K562 (cell line): ENCODE results near the gene MAN2A1. TPM values are rescaled to one million over a fixed set of nuclear protein-coding genes. Genes with fewer than 3 reads are reported as not detected.
A peak's percentile ranks its signal among the peaks of the same experiment; 100 is the strongest.

Source experiments
- ATAC-seq: fragments of 200-7000 bp; cut with Tn5 transposase; 3 replicates; pipeline ENCODE4 v1.9.1; 2020; ENCODE audit warnings: moderate library complexity
- BruUV-seq: library from RNA; stranded (reverse); fragments of 400-500 nt; replicated peaks from 2 replicates; lab custom pipeline; 2021; lab: Mats Ljungman, UMichigan
- CTCF ChIA-PET: fragments of 300-600 bp; formaldehyde crosslinking; extraction: SDS; loops from one replicate; lab custom pipeline; 2021; ENCODE audit warnings: low intra/inter-chr PET ratio; lab: Yijun Ruan, JAX
- POLR2A ChIA-PET: fragments of 300-600, 350-650 bp; sonication (Branson Sonifier 250); formaldehyde crosslinking; extraction: SDS; loops from one replicate; lab custom pipeline; 2021; ENCODE audit warnings: antibody characterized with exemption, inconsistent platforms; lab: Yijun Ruan, JAX
- DNase-seq, 4 experiments: peaks; one replicate each; pipeline versions ENCODE4 v3.0.0 to v3.0.0-alpha.2; 2011 to 2018; ENCODE audit warnings: low spot score in 3 of 4, mixed read lengths in 3 of 4; ENCODE audit errors: extremely low read depth in 1 of 4
- FAIRE-seq: peaks from 2 replicates; lab custom pipeline; 2011; peaks lifted over from hg19 to GRCh38; lab: Jason Lieb, UNC
- H2AFZ ChIP-seq: 2 replicates; pipeline ENCODE4 v1.6.0; 2011; ENCODE audit warnings: low read depth, low read length, control low read depth, inconsistent platforms
- H3K27ac ChIP-seq: fragments of 200-600 bp; 3 replicates; pipeline ENCODE4 v1.8.0; 2011; ENCODE audit warnings: low read depth, mild to moderate bottlenecking, control low read depth, inconsistent platforms, low read length, moderate library complexity, mixed read lengths; ENCODE audit errors: extremely low read depth
- H3K27me3 ChIP-seq, 2 experiments: fragments of 300-600 bp in 1 of 2; 2 replicates in 1 of 2; 3 replicates in 1 of 2; pipeline versions ENCODE4 v1.6.0 to v1.8.0; 2011; ENCODE audit warnings: inconsistent platforms in 2 of 2, low read length in 2 of 2, mild to moderate bottlenecking in 1 of 2, mixed read lengths in 1 of 2, moderate library complexity in 1 of 2; ENCODE audit not compliant: control insufficient read depth in 2 of 2, insufficient read depth in 2 of 2
- H3K36me3 ChIP-seq: fragments of 300-600 bp; 3 replicates; pipeline ENCODE4 v1.8.0; 2011; ENCODE audit warnings: mild to moderate bottlenecking, low read length, inconsistent platforms; ENCODE audit not compliant: control insufficient read depth, insufficient read depth
- H3K4me1 ChIP-seq, 2 experiments: fragments of 200-600 bp in 1 of 2; replicated peaks in 1 of 2; 2 replicates in 1 of 2; 3 replicates in 1 of 2; pipeline versions ENCODE4 v1.5.1 to v1.8.0; 2011; ENCODE audit warnings: inconsistent platforms in 2 of 2, low read length in 2 of 2, mild to moderate bottlenecking in 1 of 2, mixed read lengths in 1 of 2, moderate library complexity in 1 of 2; ENCODE audit not compliant: control insufficient read depth in 2 of 2, insufficient read depth in 2 of 2
- H3K4me2 ChIP-seq: 2 replicates; pipeline ENCODE4 v1.6.1; 2011; ENCODE audit warnings: low read length, control low read depth, inconsistent platforms, mixed read lengths; ENCODE audit not compliant: insufficient read depth
- H3K4me3 ChIP-seq: fragments of 200-600 bp; sonication (generic), shearing (Covaris generic); 2 replicates; pipeline ENCODE4 v1.5.1; 2016; ENCODE audit warnings: control low read depth, inconsistent platforms
- H3K79me2 ChIP-seq: fragments of 200-600 bp; 3 replicates; pipeline ENCODE4 v1.8.0; 2011; ENCODE audit warnings: low read length, inconsistent platforms; ENCODE audit not compliant: control insufficient read depth, insufficient read depth
- H3K9ac ChIP-seq, 2 experiments: 2 replicates each; pipeline versions ENCODE4 v1.6.0 to v1.6.1; 2011; ENCODE audit warnings: low read depth in 2 of 2, low read length in 2 of 2, control low read depth in 1 of 2, inconsistent platforms in 1 of 2, mild to moderate bottlenecking in 1 of 2, mixed read lengths in 1 of 2; ENCODE audit not compliant: insufficient read depth in 1 of 2
- H3K9me1 ChIP-seq: one replicate; pipeline ENCODE4 v1.6.0; 2011; ENCODE audit warnings: inconsistent platforms, mild to moderate bottlenecking, low read length, moderate library complexity; ENCODE audit not compliant: control insufficient read depth, insufficient read depth
- H3K9me3 ChIP-seq: replicated peaks from 2 replicates; pipeline ENCODE4 v1.5.1; 2011; ENCODE audit warnings: low read depth, low read length, inconsistent platforms; ENCODE audit not compliant: control insufficient read depth, insufficient read depth
- H4K20me1 ChIP-seq: replicated peaks from 2 replicates; pipeline ENCODE4 v1.6.1; 2011; ENCODE audit warnings: low read length, inconsistent platforms, mixed read lengths; ENCODE audit not compliant: control insufficient read depth, insufficient read depth
- E2F6 ChIP-seq, 2 experiments: IDR thresholded peaks; 2 replicates each; pipeline ENCODE4 v1.6.1; 2011; ENCODE audit warnings: borderline replicate concordance in 1 of 2, control low read depth in 1 of 2, low read depth in 1 of 2, low read length in 1 of 2, mild to moderate bottlenecking in 1 of 2, mixed read lengths in 1 of 2, moderate library complexity in 1 of 2; ENCODE audit not compliant: insufficient read depth in 1 of 2, insufficient read length in 1 of 2, poor library complexity in 1 of 2, severe bottlenecking in 1 of 2; ENCODE audit errors: extremely low read depth in 1 of 2
- FOXM1 ChIP-seq, 2 experiments: fragments of 450-650 bp in 1 of 2; sonication (generic) in 1 of 2; formaldehyde crosslinking in 1 of 2; IDR thresholded peaks; 2 replicates each; pipeline versions ENCODE4 v1.6.1 to v1.9.0; 2017 to 2022; ENCODE audit warnings: low read depth in 2 of 2, mild to moderate bottlenecking in 2 of 2, missing genetic modification reagents in 1 of 2, moderate library complexity in 1 of 2
- GABPB1 ChIP-seq: sonication (generic); formaldehyde crosslinking; IDR thresholded peaks from 2 replicates; pipeline ENCODE4 v1.8.0; 2022; ENCODE audit warnings: mild to moderate bottlenecking, missing genetic modification reagents
- MCM3 ChIP-seq: fragments of 450-650 bp; IDR thresholded peaks from 2 replicates; pipeline ENCODE4 v1.6.1; 2016
- MXI1 ChIP-seq: IDR thresholded peaks from 2 replicates; pipeline ENCODE4 v1.6.1; 2011; ENCODE audit warnings: low read depth, mild to moderate bottlenecking, improper control_type of control experiment, low read length
- NFIC ChIP-seq: fragments of 450-650 bp; IDR thresholded peaks from 2 replicates; pipeline ENCODE4 v1.6.1; 2017; ENCODE audit warnings: mild to moderate bottlenecking, inconsistent platforms
- NFXL1 ChIP-seq: fragments of 450-650 bp; formaldehyde crosslinking; IDR thresholded peaks from 2 replicates; pipeline ENCODE4 v1.4.0; 2021; ENCODE audit warnings: mild to moderate bottlenecking
- PURB ChIP-seq: sonication (generic); formaldehyde crosslinking; IDR thresholded peaks from 2 replicates; pipeline ENCODE4 v1.9.0; 2021; ENCODE audit warnings: low read depth, mild to moderate bottlenecking, missing genetic modification reagents
- SMARCE1 ChIP-seq: fragments of 450-650 bp; IDR thresholded peaks from 2 replicates; pipeline ENCODE4 v1.7.1; 2016; ENCODE audit warnings: mild to moderate bottlenecking
- TRIM24 ChIP-seq, 2 experiments: fragments of 450-650 bp; IDR thresholded peaks; 2 replicates each; pipeline ENCODE4 v1.6.1; 2016
- ZKSCAN3 ChIP-seq: fragments of 250-450 bp; sonication (Bioruptor Pico); IDR thresholded peaks from 2 replicates; pipeline ENCODE4 v1.4.0; 2020
- ZNF316 ChIP-seq: fragments of 450-650 bp; IDR thresholded peaks from 2 replicates; pipeline ENCODE4 v1.6.1; 2016
- WGBS: fragments of 100-300 bp; shearing (Covaris generic); methylation state at CpG from one replicate; pipeline ENCODE4 v1.1.6; 2016; ENCODE audit warnings: low coverage, mixed read lengths; ENCODE audit not compliant: insufficient coverage; ENCODE audit errors: missing lambda C conversion rate; 5-methylcytosine and 5-hydroxymethylcytosine counted together
- in situ Hi-C: fragments of 300-500 bp; cut with MboI; formaldehyde crosslinking; loops from 4 replicates; pipeline ENCODE4 v1.15.0; 2018; ENCODE audit warnings: inconsistent platforms, mixed read lengths
- intact Hi-C: fragments of 100-400 bp; cut with micrococcal nuclease; formaldehyde crosslinking; loops from 2 replicates; pipeline ENCODE4 v1.14.2; 2022
- polyA plus RNA-seq, 8 experiments: library from polyadenylated mRNA; depleted of rRNA in 4 of 8; stranded (reverse) in 5 of 8; unstranded in 3 of 8; fragments of >200 nt; fragmentation: Nextera tagmentation in 2 of 8; fragmentation: Illumina TruSeq in 1 of 8; extraction: Ambion mirVana in 2 of 8; extraction: Trizol in 1 of 8; gene quantifications; 2 replicates each; pipeline versions ENCODE4 v1.2.1 to v1.2.3, GENCODE V29; 2011 to 2014; ENCODE audit warnings: inconsistent platforms in 1 of 8, missing spikeins in 1 of 8
- total RNA-seq, 7 experiments: library from RNA; depleted of rRNA in 6 of 7; stranded (reverse); fragments of >200 nt in 6 of 7; fragmentation: Illumina TruSeq in 2 of 7; extraction: Trizol in 2 of 7; gene quantifications; 2 replicates each; pipeline versions ENCODE4 v1.2.1 to v1.2.3, GENCODE V29; 2011 to 2021; ENCODE audit warnings: low replicate concordance in 1 of 7
- TF ChIP-seq, protein P1 (sequence below), 2 experiments: fragments of 450-650 bp; formaldehyde crosslinking in 1 of 2; IDR thresholded peaks; 2 replicates each; pipeline versions ENCODE4 v1.4.0 to v1.6.1; 2014 to 2020; ENCODE audit warnings: mild to moderate bottlenecking in 2 of 2, borderline replicate concordance in 1 of 2, low read depth in 1 of 2
- TF ChIP-seq, protein P2 (sequence below): fragments of 250-450 bp; sonication (Bioruptor Pico); IDR thresholded peaks from 2 replicates; pipeline ENCODE4 v1.4.0; 2020

Gene MAN2A1
- total and polyA plus RNA-seq, 9 of the 15 experiments (the other 6 are each of a cell fraction or from before 2014, with no cell fraction given), result 5.2 to 32.0 (median 19.8) TPM

- BruUV-seq, result no TSS peak
- H3K27ac ChIP-seq, result no peak overlapping the region
- TF ChIP-seq ZNF316, result no peak
- TF ChIP-seq, protein P1, sequence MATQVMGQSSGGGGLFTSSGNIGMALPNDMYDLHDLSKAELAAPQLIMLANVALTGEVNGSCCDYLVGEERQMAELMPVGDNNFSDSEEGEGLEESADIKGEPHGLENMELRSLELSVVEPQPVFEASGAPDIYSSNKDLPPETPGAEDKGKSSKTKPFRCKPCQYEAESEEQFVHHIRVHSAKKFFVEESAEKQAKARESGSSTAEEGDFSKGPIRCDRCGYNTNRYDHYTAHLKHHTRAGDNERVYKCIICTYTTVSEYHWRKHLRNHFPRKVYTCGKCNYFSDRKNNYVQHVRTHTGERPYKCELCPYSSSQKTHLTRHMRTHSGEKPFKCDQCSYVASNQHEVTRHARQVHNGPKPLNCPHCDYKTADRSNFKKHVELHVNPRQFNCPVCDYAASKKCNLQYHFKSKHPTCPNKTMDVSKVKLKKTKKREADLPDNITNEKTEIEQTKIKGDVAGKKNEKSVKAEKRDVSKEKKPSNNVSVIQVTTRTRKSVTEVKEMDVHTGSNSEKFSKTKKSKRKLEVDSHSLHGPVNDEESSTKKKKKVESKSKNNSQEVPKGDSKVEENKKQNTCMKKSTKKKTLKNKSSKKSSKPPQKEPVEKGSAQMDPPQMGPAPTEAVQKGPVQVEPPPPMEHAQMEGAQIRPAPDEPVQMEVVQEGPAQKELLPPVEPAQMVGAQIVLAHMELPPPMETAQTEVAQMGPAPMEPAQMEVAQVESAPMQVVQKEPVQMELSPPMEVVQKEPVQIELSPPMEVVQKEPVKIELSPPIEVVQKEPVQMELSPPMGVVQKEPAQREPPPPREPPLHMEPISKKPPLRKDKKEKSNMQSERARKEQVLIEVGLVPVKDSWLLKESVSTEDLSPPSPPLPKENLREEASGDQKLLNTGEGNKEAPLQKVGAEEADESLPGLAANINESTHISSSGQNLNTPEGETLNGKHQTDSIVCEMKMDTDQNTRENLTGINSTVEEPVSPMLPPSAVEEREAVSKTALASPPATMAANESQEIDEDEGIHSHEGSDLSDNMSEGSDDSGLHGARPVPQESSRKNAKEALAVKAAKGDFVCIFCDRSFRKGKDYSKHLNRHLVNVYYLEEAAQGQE (IDR thresholded peaks at IDR 0.05; ENCODE audit: borderline replicate concordance), result no peak
- TF ChIP-seq, protein P1 (CRISPR knock-in tag; IDR thresholded peaks at IDR 0.05; ENCODE audit: low read depth), result no peak
- no peak for TF ChIP-seq FOXM1 (IDR thresholded peaks at IDR 0.05; ENCODE audit: low read depth)
- TF ChIP-seq FOXM1 (CRISPR knock-in tag; IDR thresholded peaks at IDR 0.05; ENCODE audit: low read depth), result no peak
- no peak for TF ChIP-seq TRIM24 (IDR thresholded peaks at IDR 0.05)
- no peak for TF ChIP-seq ZKSCAN3
- no peak for TF ChIP-seq MCM3
- no peak for TF ChIP-seq SMARCE1
- no peak for TF ChIP-seq NFIC
- TF ChIP-seq MXI1, result no peak
- TF ChIP-seq NFXL1 (CRISPR knock-in tag), result no peak
- TF ChIP-seq GABPB1 (CRISPR knock-in tag), result no peak
- TF ChIP-seq PURB (CRISPR knock-in tag), result no peak
- TF ChIP-seq E2F6 (IDR thresholded peaks at IDR 0.05; ENCODE audit: borderline replicate concordance in 1 of 2, extremely low read depth in 1 of 2, insufficient read depth in 1 of 2, insufficient read length in 1 of 2, low read depth in 1 of 2, low read length in 1 of 2, poor library complexity in 1 of 2, severe bottlenecking in 1 of 2), result no peak
- TF ChIP-seq, protein P2, sequence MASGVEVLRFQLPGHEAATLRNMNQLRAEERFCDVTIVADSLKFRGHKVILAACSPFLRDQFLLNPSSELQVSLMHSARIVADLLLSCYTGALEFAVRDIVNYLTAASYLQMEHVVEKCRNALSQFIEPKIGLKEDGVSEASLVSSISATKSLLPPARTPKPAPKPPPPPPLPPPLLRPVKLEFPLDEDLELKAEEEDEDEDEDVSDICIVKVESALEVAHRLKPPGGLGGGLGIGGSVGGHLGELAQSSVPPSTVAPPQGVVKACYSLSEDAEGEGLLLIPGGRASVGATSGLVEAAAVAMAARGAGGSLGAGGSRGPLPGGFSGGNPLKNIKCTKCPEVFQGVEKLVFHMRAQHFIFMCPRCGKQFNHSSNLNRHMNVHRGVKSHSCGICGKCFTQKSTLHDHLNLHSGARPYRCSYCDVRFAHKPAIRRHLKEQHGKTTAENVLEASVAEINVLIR (CRISPR knock-in tag), result no peak
- H2AFZ ChIP-seq, result no peak overlapping the region
- no peaks in the 10 kb centered on the region for H3K9me3 ChIP-seq
- in situ Hi-C loops (no loop called here), intact Hi-C loops (no loop called here)
- 43% methylated on average over 1 of the region's 1 CpG for WGBS
- no peaks in the 10 kb centered on the region for H4K20me1 ChIP-seq
- ChIA-PET POLR2A (no interaction called here), CTCF (no interaction called here)
- peak; percentile 47; the same call in 2 of the 3 replicates for ATAC-seq
- H3K4me2 ChIP-seq, result no peak overlapping the region
- FAIRE-seq, result no peak
- H3K27me3 ChIP-seq, result no peaks in the 10 kb centered on the region
- no peaks in the 10 kb centered on the region for H3K9me1 ChIP-seq
- H3K9ac ChIP-seq, result no peak overlapping the region
- 0 out of 5 replicates have a peak, but pooled peaks cover 0 to 5% of the 10 kb centered on the region in 2 experiments for H3K4me1 ChIP-seq
- DNase-seq, result no peak
- peaks cover 11% of the 10 kb centered on the region for H3K36me3 ChIP-seq
- peaks cover 15% of the 10 kb centered on the region; the same call in 2 of the 3 replicates for H3K79me2 ChIP-seq
- H3K4me3 ChIP-seq, result no peak overlapping the region
Observed at GRCh38 chr5:109762821-109763220, 73.1 kb downstream of the MAN2A1 start.
